Measurements from ENCODE around the gene MFSD6.
"Not testable (repeated sequence)": the region's sequence is repeated elsewhere in the genome, so short reads cannot be mapped to it uniquely, and the experiment has no call there.

DNA sequence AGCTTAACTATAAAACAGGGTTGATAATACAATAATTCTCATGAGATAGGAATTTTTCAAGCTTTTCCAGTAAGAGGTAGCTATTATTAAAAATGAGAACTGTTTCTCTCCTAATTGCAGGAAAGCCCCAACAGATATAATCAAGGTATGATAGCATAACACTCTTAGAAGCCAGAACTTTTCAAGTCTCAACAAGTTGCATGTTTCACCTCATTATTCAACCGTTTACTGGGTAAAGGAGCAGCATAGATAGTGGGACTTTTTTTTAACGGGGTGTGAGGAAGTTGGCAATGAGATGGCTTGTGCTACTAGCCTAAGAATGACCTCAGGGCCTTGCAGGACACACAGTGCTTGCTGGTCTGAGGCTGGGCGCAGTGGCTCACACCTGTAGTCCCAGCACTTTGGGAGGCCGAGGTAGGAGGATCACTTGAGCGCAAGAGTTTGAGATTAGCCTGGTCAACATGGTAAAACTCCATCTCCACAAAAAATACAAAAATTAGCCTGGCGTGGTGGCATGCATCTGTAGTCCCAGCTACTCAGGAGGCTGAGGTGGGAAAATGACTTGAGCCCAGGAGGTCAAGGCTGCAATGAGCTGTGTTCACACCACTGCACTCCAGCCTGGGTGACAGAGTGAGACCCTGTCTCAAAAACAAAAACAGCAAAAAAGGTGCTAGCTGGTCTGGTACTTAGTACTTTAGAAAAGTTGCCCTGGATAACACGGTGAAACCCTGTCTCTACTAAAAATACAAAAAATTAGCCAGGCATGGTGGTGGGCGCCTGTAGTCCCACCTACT is 49.3 kb upstream of the MFSD6 start:
- not testable (repeated sequence) for TF ChIP-seq ZIC2, KLF16, ZNF544 (tag by site-specific recombination; IDR thresholded peaks at IDR 0.05)
- TF ChIP-seq, protein P1, sequence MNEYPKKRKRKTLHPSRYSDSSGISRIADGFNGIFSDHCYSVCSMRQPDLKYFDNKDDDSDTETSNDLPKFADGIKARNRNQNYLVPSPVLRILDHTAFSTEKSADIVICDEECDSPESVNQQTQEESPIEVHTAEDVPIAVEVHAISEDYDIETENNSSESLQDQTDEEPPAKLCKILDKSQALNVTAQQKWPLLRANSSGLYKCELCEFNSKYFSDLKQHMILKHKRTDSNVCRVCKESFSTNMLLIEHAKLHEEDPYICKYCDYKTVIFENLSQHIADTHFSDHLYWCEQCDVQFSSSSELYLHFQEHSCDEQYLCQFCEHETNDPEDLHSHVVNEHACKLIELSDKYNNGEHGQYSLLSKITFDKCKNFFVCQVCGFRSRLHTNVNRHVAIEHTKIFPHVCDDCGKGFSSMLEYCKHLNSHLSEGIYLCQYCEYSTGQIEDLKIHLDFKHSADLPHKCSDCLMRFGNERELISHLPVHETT (tag by site-specific recombination; IDR thresholded peaks at IDR 0.05): not testable (repeated sequence)
- TF ChIP-seq, protein P2, sequence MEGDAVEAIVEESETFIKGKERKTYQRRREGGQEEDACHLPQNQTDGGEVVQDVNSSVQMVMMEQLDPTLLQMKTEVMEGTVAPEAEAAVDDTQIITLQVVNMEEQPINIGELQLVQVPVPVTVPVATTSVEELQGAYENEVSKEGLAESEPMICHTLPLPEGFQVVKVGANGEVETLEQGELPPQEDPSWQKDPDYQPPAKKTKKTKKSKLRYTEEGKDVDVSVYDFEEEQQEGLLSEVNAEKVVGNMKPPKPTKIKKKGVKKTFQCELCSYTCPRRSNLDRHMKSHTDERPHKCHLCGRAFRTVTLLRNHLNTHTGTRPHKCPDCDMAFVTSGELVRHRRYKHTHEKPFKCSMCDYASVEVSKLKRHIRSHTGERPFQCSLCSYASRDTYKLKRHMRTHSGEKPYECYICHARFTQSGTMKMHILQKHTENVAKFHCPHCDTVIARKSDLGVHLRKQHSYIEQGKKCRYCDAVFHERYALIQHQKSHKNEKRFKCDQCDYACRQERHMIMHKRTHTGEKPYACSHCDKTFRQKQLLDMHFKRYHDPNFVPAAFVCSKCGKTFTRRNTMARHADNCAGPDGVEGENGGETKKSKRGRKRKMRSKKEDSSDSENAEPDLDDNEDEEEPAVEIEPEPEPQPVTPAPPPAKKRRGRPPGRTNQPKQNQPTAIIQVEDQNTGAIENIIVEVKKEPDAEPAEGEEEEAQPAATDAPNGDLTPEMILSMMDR (tag by site-specific recombination; IDR thresholded peaks at IDR 0.05): not testable (repeated sequence)
- TF ChIP-seq, protein P3, sequence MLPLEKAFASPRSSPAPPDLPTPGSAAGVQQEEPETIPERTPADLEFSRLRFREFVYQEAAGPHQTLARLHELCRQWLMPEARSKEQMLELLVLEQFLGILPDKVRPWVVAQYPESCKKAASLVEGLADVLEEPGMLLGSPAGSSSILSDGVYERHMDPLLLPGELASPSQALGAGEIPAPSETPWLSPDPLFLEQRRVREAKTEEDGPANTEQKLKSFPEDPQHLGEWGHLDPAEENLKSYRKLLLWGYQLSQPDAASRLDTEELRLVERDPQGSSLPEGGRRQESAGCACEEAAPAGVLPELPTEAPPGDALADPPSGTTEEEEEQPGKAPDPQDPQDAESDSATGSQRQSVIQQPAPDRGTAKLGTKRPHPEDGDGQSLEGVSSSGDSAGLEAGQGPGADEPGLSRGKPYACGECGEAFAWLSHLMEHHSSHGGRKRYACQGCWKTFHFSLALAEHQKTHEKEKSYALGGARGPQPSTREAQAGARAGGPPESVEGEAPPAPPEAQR (tag by site-specific recombination; IDR thresholded peaks at IDR 0.05): not testable (repeated sequence)
